Measurements from ENCODE around the gene SCYGR7. TPM values are rescaled to one million over a fixed set of nuclear protein-coding genes. Genes with fewer than 3 reads are reported as not detected.

Gene SCYGR7
- total and polyA plus RNA-seq, 9 of the 15 experiments (the other 6 are each of a cell fraction or from before 2014, with no cell fraction given): not detected

DNA sequence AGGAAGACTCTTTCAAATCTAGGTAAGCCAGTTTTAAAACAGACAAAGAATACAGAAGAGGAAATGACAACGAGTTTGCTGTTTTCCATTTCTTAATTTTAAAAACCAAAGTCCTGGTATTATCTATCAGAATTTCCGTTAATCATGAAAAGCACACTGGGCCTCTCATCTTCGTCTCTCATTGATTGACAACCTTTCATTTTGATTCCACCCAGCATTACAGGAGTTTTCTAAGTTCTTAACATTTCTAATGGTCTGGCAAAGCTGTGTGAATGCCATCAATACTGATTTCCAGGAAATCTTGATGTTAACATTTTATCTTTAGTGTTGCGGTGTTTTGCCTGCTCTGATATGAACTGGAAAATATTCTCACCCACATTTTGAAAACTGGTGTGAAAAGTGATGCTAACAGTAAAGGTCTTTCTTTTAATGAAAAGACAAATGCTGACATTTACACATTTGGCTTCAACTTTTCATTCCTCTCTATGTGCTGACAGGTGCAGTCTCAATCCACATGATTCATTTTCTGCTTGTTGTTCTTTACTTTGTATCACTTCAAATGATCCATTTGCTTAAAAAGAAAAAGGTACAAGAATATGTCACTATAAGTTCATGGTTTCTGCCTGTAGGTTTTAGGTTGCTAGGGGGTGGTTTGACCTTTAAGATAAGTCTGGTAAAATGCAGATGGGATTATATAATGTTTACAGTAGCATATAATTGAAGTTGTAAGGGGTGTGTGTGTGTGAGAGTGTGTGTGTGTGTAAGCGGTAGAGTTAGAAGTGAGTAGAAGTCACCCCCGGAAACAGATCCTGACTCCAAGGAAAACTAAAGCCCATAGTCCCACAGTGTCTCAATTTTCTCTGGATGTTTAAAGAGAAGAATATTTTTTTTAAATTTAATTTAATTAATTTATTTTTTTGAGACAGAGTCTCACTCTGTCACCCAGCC, 47.0 kb downstream of the SCYGR7 start:
- DNase-seq (ENCODE audit: extremely low read depth in 1 of 4, low spot score in 3 of 4): no peak
- no peak overlapping the region for H3K4me3 ChIP-seq
- ChIA-PET POLR2A (no interaction called here), CTCF (ENCODE audit: low intra/inter-chr PET ratio) (no interaction called here)
- no peaks in the 10 kb centered on the region for H3K27me3 ChIP-seq (ENCODE audit: control insufficient read depth in 2 of 2, insufficient read depth in 2 of 2, low read length in 2 of 2)
- in situ Hi-C loops (cut with MboI) (no loop called here), intact Hi-C loops (cut with micrococcal nuclease) (no loop called here)
- no peaks in the 10 kb centered on the region for H3K9me3 ChIP-seq (replicated peaks; ENCODE audit: control insufficient read depth, insufficient read depth, low read depth, low read length)
- no TSS peak for BruUV-seq (replicated peaks)
- ATAC-seq: no peak
- no peaks in the 10 kb centered on the region for H3K36me3 ChIP-seq (ENCODE audit: control insufficient read depth, insufficient read depth, low read length)
- H4K20me1 ChIP-seq (replicated peaks; ENCODE audit: control insufficient read depth, insufficient read depth, low read length): no peaks in the 10 kb centered on the region
- no peak overlapping the region for H3K4me2 ChIP-seq (ENCODE audit: insufficient read depth, low read length)
- H2AFZ ChIP-seq (ENCODE audit: low read depth, low read length): no peak overlapping the region
- TF ChIP-seq PML (IDR thresholded peaks at IDR 0.05; ENCODE audit: low read length): no peak
- TF ChIP-seq, protein P1, sequence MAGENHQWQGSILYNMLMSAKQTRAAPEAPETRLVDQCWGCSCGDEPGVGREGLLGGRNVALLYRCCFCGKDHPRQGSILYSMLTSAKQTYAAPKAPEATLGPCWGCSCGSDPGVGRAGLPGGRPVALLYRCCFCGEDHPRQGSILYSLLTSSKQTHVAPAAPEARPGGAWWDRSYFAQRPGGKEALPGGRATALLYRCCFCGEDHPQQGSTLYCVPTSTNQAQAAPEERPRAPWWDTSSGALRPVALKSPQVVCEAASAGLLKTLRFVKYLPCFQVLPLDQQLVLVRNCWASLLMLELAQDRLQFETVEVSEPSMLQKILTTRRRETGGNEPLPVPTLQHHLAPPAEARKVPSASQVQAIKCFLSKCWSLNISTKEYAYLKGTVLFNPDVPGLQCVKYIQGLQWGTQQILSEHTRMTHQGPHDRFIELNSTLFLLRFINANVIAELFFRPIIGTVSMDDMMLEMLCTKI (IDR thresholded peaks at IDR 0.05; ENCODE audit: partially characterized antibody): no peak
- no peaks in the 10 kb centered on the region for H3K79me2 ChIP-seq (ENCODE audit: control insufficient read depth, insufficient read depth, low read length)
- no peaks in the 10 kb centered on the region for H3K4me1 ChIP-seq (replicated peaks in 1 of 2; ENCODE audit: control insufficient read depth in 2 of 2, insufficient read depth in 2 of 2, low read length in 2 of 2)
- H3K9ac ChIP-seq (ENCODE audit: insufficient read depth in 1 of 2, low read depth in 2 of 2, low read length in 2 of 2): no peak overlapping the region
- H3K9me1 ChIP-seq (ENCODE audit: control insufficient read depth, insufficient read depth, low read length): no peaks in the 10 kb centered on the region
- H3K27ac ChIP-seq (ENCODE audit: extremely low read depth, low read depth, low read length): no peak overlapping the region
- FAIRE-seq: no peak
- 0% methylated on average over 6 of the region's 6 CpGs for WGBS (ENCODE audit: insufficient coverage, low coverage, missing lambda C conversion rate)

Small RNAs within 50 kb of the gene (small RNA-seq; reads per million reads assigned to genes)
- gene RNA5SP121: not detected
- not detected for gene SNRPGP8

Other genes starting within 250 kb of the SCYGR7 start
Only the 7 nearest of the 9 such genes appear.
- gene SCYGR3, start 113.5 kb upstream of the SCYGR7 start, total RNA-seq (2014; rRNA removed): not detected in 2 replicates
- not detected in 2 replicates for gene SCYGR3, start 113.5 kb upstream of the SCYGR7 start, total RNA-seq (2014; rRNA removed; fragmentation: Illumina TruSeq; extraction: Trizol)
- not detected in 2 replicates for gene SCYGR3, start 113.5 kb upstream of the SCYGR7 start, total RNA-seq (2015; rRNA removed; fragmentation: Illumina TruSeq; extraction: Trizol)
- not detected in 2 replicates for gene SCYGR3, start 113.5 kb upstream of the SCYGR7 start, total RNA-seq (2021)
- not detected in 2 replicates for gene SCYGR3, start 113.5 kb upstream of the SCYGR7 start, polyA plus RNA-seq (2011; rRNA removed)
- not detected in 2 replicates for gene SCYGR3, start 113.5 kb upstream of the SCYGR7 start, polyA plus RNA-seq (2014; fragmentation: Illumina TruSeq; extraction: Trizol)
- not detected for gene SCYGR3, start 113.5 kb upstream of the SCYGR7 start, polyA plus RNA-seq (2014; fragmentation: Nextera tagmentation; extraction: Ambion mirVana)
- not detected in 2 replicates for gene SCYGR3, start 113.5 kb upstream of the SCYGR7 start, polyA plus RNA-seq (2014; rRNA removed)
- not detected in 2 replicates for gene SCYGR4, start 110.8 kb upstream of the SCYGR7 start, total RNA-seq (2014; rRNA removed)
- not detected in 2 replicates for gene SCYGR4, start 110.8 kb upstream of the SCYGR7 start, total RNA-seq (2014; rRNA removed; fragmentation: Illumina TruSeq; extraction: Trizol)
- not detected in 2 replicates for gene SCYGR4, start 110.8 kb upstream of the SCYGR7 start, total RNA-seq (2015; rRNA removed; fragmentation: Illumina TruSeq; extraction: Trizol)
- gene SCYGR4, start 110.8 kb upstream of the SCYGR7 start, total RNA-seq (2021): not detected in 2 replicates
- gene SCYGR4, start 110.8 kb upstream of the SCYGR7 start, polyA plus RNA-seq (2011; rRNA removed): not detected in 2 replicates
- gene SCYGR4, start 110.8 kb upstream of the SCYGR7 start, polyA plus RNA-seq (2014; fragmentation: Illumina TruSeq; extraction: Trizol): not detected in 2 replicates
- gene SCYGR4, start 110.8 kb upstream of the SCYGR7 start, polyA plus RNA-seq (2014; fragmentation: Nextera tagmentation; extraction: Ambion mirVana): not detected
- 0.09 TPM in 1 of 2 replicates, not detected in the other for gene SCYGR4, start 110.8 kb upstream of the SCYGR7 start, polyA plus RNA-seq (2014; rRNA removed)
- gene SCYGR5, start 61.5 kb upstream of the SCYGR7 start, total RNA-seq (2014; rRNA removed): not detected in 2 replicates
- gene SCYGR5, start 61.5 kb upstream of the SCYGR7 start, total RNA-seq (2014; rRNA removed; fragmentation: Illumina TruSeq; extraction: Trizol): not detected in 2 replicates
- gene SCYGR5, start 61.5 kb upstream of the SCYGR7 start, total RNA-seq (2015; rRNA removed; fragmentation: Illumina TruSeq; extraction: Trizol): not detected in 2 replicates
- not detected in 2 replicates for gene SCYGR5, start 61.5 kb upstream of the SCYGR7 start, total RNA-seq (2021)
- gene SCYGR5, start 61.5 kb upstream of the SCYGR7 start, polyA plus RNA-seq (2011; rRNA removed): not detected in 2 replicates
- not detected in 2 replicates for gene SCYGR5, start 61.5 kb upstream of the SCYGR7 start, polyA plus RNA-seq (2014; fragmentation: Illumina TruSeq; extraction: Trizol)
- not detected for gene SCYGR5, start 61.5 kb upstream of the SCYGR7 start, polyA plus RNA-seq (2014; fragmentation: Nextera tagmentation; extraction: Ambion mirVana)
- not detected in 2 replicates for gene SCYGR5, start 61.5 kb upstream of the SCYGR7 start, polyA plus RNA-seq (2014; rRNA removed)
- gene SLC19A3, start 10.3 kb upstream of the SCYGR7 start, total RNA-seq (2014; rRNA removed): not detected in 2 replicates
- not detected in 2 replicates for gene SLC19A3, start 10.3 kb upstream of the SCYGR7 start, total RNA-seq (2014; rRNA removed; fragmentation: Illumina TruSeq; extraction: Trizol)
- gene SLC19A3, start 10.3 kb upstream of the SCYGR7 start, total RNA-seq (2015; rRNA removed; fragmentation: Illumina TruSeq; extraction: Trizol): not detected in 2 replicates
- not detected in 2 replicates for gene SLC19A3, start 10.3 kb upstream of the SCYGR7 start, total RNA-seq (2021)
- gene SLC19A3, start 10.3 kb upstream of the SCYGR7 start, polyA plus RNA-seq (2011; rRNA removed): not detected in 2 replicates
- not detected in 2 replicates for gene SLC19A3, start 10.3 kb upstream of the SCYGR7 start, polyA plus RNA-seq (2014; fragmentation: Illumina TruSeq; extraction: Trizol)
- not detected for gene SLC19A3, start 10.3 kb upstream of the SCYGR7 start, polyA plus RNA-seq (2014; fragmentation: Nextera tagmentation; extraction: Ambion mirVana)
- not detected in 2 replicates for gene SLC19A3, start 10.3 kb upstream of the SCYGR7 start, polyA plus RNA-seq (2014; rRNA removed)
- not detected in 2 replicates for gene SCYGR6, start 3.6 kb upstream of the SCYGR7 start, total RNA-seq (2014; rRNA removed)
- gene SCYGR6, start 3.6 kb upstream of the SCYGR7 start, total RNA-seq (2014; rRNA removed; fragmentation: Illumina TruSeq; extraction: Trizol): not detected in 2 replicates
- not detected in 2 replicates for gene SCYGR6, start 3.6 kb upstream of the SCYGR7 start, total RNA-seq (2015; rRNA removed; fragmentation: Illumina TruSeq; extraction: Trizol)
- gene SCYGR6, start 3.6 kb upstream of the SCYGR7 start, total RNA-seq (2021): not detected in 2 replicates
- gene SCYGR6, start 3.6 kb upstream of the SCYGR7 start, polyA plus RNA-seq (2011; rRNA removed): not detected in 2 replicates
- not detected in 2 replicates for gene SCYGR6, start 3.6 kb upstream of the SCYGR7 start, polyA plus RNA-seq (2014; fragmentation: Illumina TruSeq; extraction: Trizol)
- gene SCYGR6, start 3.6 kb upstream of the SCYGR7 start, polyA plus RNA-seq (2014; fragmentation: Nextera tagmentation; extraction: Ambion mirVana): not detected
- not detected in 2 replicates for gene SCYGR6, start 3.6 kb upstream of the SCYGR7 start, polyA plus RNA-seq (2014; rRNA removed)
- gene SCYGR8, start 17.6 kb downstream of the SCYGR7 start, total RNA-seq (2014; rRNA removed): not detected in 2 replicates
- not detected in 2 replicates for gene SCYGR8, start 17.6 kb downstream of the SCYGR7 start, total RNA-seq (2014; rRNA removed; fragmentation: Illumina TruSeq; extraction: Trizol)
- not detected in 2 replicates for gene SCYGR8, start 17.6 kb downstream of the SCYGR7 start, total RNA-seq (2015; rRNA removed; fragmentation: Illumina TruSeq; extraction: Trizol)
- not detected in 2 replicates for gene SCYGR8, start 17.6 kb downstream of the SCYGR7 start, total RNA-seq (2021)
- gene SCYGR8, start 17.6 kb downstream of the SCYGR7 start, polyA plus RNA-seq (2011; rRNA removed): not detected in 2 replicates
- gene SCYGR8, start 17.6 kb downstream of the SCYGR7 start, polyA plus RNA-seq (2014; fragmentation: Illumina TruSeq; extraction: Trizol): not detected in 2 replicates
- gene SCYGR8, start 17.6 kb downstream of the SCYGR7 start, polyA plus RNA-seq (2014; fragmentation: Nextera tagmentation; extraction: Ambion mirVana): not detected
- not detected in 2 replicates for gene SCYGR8, start 17.6 kb downstream of the SCYGR7 start, polyA plus RNA-seq (2014; rRNA removed)
- not detected in 2 replicates for gene CCL20, start 85.5 kb downstream of the SCYGR7 start, total RNA-seq (2014; rRNA removed)
- not detected in 2 replicates for gene CCL20, start 85.5 kb downstream of the SCYGR7 start, total RNA-seq (2014; rRNA removed; fragmentation: Illumina TruSeq; extraction: Trizol)
- gene CCL20, start 85.5 kb downstream of the SCYGR7 start, total RNA-seq (2015; rRNA removed; fragmentation: Illumina TruSeq; extraction: Trizol): not detected in 2 replicates
- 0.29 TPM in 1 of 2 replicates, not detected in the other for gene CCL20, start 85.5 kb downstream of the SCYGR7 start, total RNA-seq (2021)
- not detected in 2 replicates for gene CCL20, start 85.5 kb downstream of the SCYGR7 start, polyA plus RNA-seq (2011; rRNA removed)
- not detected in 2 replicates for gene CCL20, start 85.5 kb downstream of the SCYGR7 start, polyA plus RNA-seq (2014; fragmentation: Illumina TruSeq; extraction: Trizol)
- not detected for gene CCL20, start 85.5 kb downstream of the SCYGR7 start, polyA plus RNA-seq (2014; fragmentation: Nextera tagmentation; extraction: Ambion mirVana)
- not detected in 2 replicates for gene CCL20, start 85.5 kb downstream of the SCYGR7 start, polyA plus RNA-seq (2014; rRNA removed)